ENCODE results near the gene PLS3. TPM values are rescaled to one million over a fixed set of nuclear protein-coding genes. Genes with fewer than 3 reads are reported as not detected.

PLS3 gene
- total and polyA plus RNA-seq, 2 of the 4 experiments (the other 2 are of a cell fraction): 158 to 252 TPM

DNA sequence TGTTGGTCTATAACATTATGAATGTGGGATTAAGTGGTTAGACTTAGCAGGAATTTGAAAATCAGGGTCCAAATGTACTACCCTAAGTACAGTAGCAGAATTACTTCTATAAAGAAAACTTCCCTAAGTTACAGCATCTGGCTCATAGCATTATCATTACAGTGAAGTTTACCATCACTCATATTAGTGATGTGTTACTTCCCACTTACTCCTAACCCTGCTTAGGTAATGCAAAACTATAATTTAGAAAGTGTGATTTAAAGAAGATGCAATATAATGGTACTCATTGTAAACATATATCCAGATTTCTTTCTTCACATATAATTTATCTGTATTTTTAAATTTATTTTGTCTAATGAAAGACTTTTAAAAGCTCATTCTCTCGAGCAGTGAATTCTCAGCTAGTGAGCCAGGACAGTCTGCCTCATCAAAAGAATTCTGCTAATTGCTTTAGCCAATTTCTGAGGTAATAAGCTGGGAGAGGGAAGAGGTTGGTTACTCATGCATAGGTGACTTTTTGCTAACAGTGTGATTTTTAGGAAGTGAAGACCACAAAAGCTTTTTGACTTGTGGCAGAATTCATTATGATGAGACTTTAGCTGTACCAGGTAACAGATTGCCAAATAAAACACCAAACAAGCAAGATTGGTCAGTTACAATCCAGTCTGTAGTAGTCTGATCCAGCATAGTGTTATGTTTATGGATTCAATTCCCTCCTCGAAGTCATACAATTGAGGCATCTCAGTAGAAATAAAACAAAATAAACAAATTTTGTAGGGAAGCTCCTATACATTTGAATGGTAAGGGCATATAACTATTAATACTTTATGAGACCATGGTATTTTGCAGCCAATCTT is 21.0 kb downstream of the PLS3 start (continued):
- TF ChIP-seq CHD1 (IDR thresholded peaks at IDR 0.05; ENCODE audit: low read depth, low read length): no peak
- no peak for TF ChIP-seq CEBPB (IDR thresholded peaks at IDR 0.05; ENCODE audit: low read depth, low read length)

DNA sequence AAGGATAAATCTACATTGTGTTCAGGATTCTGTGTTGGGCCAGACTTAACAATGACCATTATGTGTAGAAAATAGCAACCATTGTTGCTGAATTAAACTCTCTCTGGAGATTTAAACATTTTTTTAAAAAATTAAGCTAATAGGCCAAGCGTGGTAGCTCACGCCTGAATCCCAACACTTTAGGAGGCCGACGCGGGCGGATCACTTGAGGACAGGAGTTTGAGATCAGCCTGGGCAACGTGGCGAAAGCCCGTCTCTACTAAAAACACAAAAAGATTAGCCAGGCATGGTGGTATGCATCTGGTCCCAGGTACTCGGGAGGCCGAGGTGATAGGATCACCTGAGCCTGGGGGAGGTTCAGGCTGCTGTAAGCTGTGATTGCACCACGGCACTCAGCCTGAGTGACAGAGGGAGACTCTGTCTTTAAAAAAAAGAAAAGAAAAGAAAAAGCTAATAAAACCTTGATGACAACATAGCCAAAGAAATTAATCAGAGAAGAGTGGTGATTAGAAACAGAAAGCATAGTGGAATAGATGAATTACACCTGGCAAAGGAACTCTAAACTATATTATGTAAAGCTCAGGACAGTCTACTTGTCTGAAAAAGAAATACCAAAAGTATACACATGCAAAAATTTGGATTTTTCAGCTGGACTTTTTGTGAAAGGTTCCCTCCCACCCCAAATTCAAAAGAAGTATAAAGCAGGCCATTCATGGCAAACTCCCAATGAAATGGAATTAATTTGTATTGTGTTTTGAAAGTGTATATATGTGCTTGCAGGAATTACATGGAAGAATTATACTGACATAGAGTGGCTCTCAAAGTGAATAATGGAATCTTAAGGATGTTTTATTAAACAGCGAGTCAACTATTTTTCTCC is 21.9 kb downstream of the PLS3 start:
- no CpG with 5 or more reads among the region's 13 CpGs for WGBS, 2 experiments (ENCODE audit: extremely low coverage in 2 of 2, insufficient read length in 1 of 2)
- H3K14ac ChIP-seq (replicated peaks; ENCODE audit: low read depth, low read length): no peak overlapping the region
- H3K79me1 ChIP-seq (ENCODE audit: low read depth in 1 of 2, low read length in 2 of 2): 0 out of 4 replicates have a peak, but pooled peaks cover 3% of the 10 kb centered on the region in 2 experiments
- H3K9ac ChIP-seq (ENCODE audit: low read depth, low read length): 0 out of 2 replicates have a peak overlapping the region, but pooled peaks have one; percentile 29
- no peak overlapping the region for H3K4ac ChIP-seq (ENCODE audit: low read depth, low read length)
- no peak overlapping the region for H2AK9ac ChIP-seq (replicated peaks; ENCODE audit: low read depth, low read length, poor library complexity)
- no peak for DNase-seq
- no peak overlapping the region for H2BK15ac ChIP-seq (ENCODE audit: low read depth, low read length)
- H3K36me3 ChIP-seq (ENCODE audit: control insufficient read depth, insufficient read depth, low read length): peaks cover 2% of the 10 kb centered on the region; the same call in 1 of the 2 replicates
- H3K56ac ChIP-seq (ENCODE audit: extremely low read depth, insufficient read depth, low read length): no peak overlapping the region
- peak overlapping the region; percentile 55 for H3K27ac ChIP-seq (ENCODE audit: insufficient read depth, low read length)
- no peak overlapping the region for H2BK20ac ChIP-seq (ENCODE audit: low read depth, low read length)
- no peaks in the 10 kb centered on the region for H3K9me1 ChIP-seq (ENCODE audit: insufficient read depth, low read length)
- H4K8ac ChIP-seq (ENCODE audit: low read depth in 2 of 2, low read length in 2 of 2): no peak overlapping the region
- BruUV-seq (replicated peaks): no TSS peak
- ChIA-PET CTCF (interaction anchor here (0.6 to 1.2 kb wide), 3 partner anchors 16 to 60 kb away, joined by 3 to 6 read pairs (median 3); no protein-coding TSS in a partner anchor), POLR2A (ENCODE audit: unreplicated experiment) (interaction anchor here (0.6 to 0.7 kb wide), 2 partner anchors 33 to 49 kb away, joined by 3 read pairs; no protein-coding TSS in a partner anchor)
- no peak for TF ChIP-seq RFX5 (IDR thresholded peaks at IDR 0.05; ENCODE audit: low read depth, low read length)
- no peak for TF ChIP-seq NFE2L2 (IDR thresholded peaks at IDR 0.05; ENCODE audit: low read depth, low read length)
- no peak for TF ChIP-seq RCOR1 (IDR thresholded peaks at IDR 0.05; ENCODE audit: insufficient replicate concordance, low read length)
- no peak for TF ChIP-seq CHD1 (IDR thresholded peaks at IDR 0.05; ENCODE audit: low read depth, low read length)
- no peak for TF ChIP-seq MAZ (IDR thresholded peaks at IDR 0.05; ENCODE audit: borderline replicate concordance, low read depth, low read length)
- peaks cover 6% of the 10 kb centered on the region; the same call in 1 of the 2 replicates for H4K20me1 ChIP-seq (ENCODE audit: insufficient read depth, low read length)
- no peaks in the 10 kb centered on the region for H3K9me3 ChIP-seq (ENCODE audit: control insufficient read depth, insufficient read depth, low read length)
- ATAC-seq (ENCODE audit: low read depth): no peak
- in situ Hi-C loops (cut with MboI; ENCODE audit: low sequenced_read_pairs): no loop called here
- no peaks in the 10 kb centered on the region for H3K4me1 ChIP-seq (ENCODE audit: control insufficient read depth, insufficient read depth, low read length)
- H3K27me3 ChIP-seq (ENCODE audit: control insufficient read depth, insufficient read depth, low read length): peaks cover 3% of the 10 kb centered on the region
- no peak overlapping the region for H4K91ac ChIP-seq (ENCODE audit: insufficient read depth, low read depth, low read length)
- H2AFZ ChIP-seq (replicated peaks; ENCODE audit: low read length, poor library complexity): no peak overlapping the region
- no peak overlapping the region for H4K5ac ChIP-seq (ENCODE audit: low read depth, low read length)
- dilution Hi-C loops (cut with HindIII; ENCODE audit: low sequenced_read_pairs, unreplicated experiment): no loop called here
- H3K4me2 ChIP-seq (ENCODE audit: low read depth, low read length): peak overlapping the region; percentile 62
- no peak overlapping the region for H2AK5ac ChIP-seq (ENCODE audit: low read depth, low read length)
- no peak overlapping the region for H3K4me3 ChIP-seq (ENCODE audit: insufficient read depth, low read depth, low read length)
- peak overlapping the region; percentile 51 for H2BK5ac ChIP-seq (ENCODE audit: low read depth, low read length, poor library complexity, severe bottlenecking)
- no peak overlapping the region for H3K23ac ChIP-seq (ENCODE audit: low read depth, low read length)
- no peak overlapping the region for H3K18ac ChIP-seq (ENCODE audit: low read depth, low read length)
- H2BK120ac ChIP-seq (ENCODE audit: low read depth, low read length): no peak overlapping the region
- intact Hi-C loops (cut with micrococcal nuclease): loop anchor here (5.0 kb wide), 1 partner anchor 59 kb away; no protein-coding TSS in a partner anchor

Data from IMR-90 (cell line).